Keratinocyte (primary cell): ENCODE data around the gene HPCAL1. TPM values are rescaled to one million over a fixed set of nuclear protein-coding genes. Genes with fewer than 3 reads are reported as not detected.

Experiments
- DNase-seq: peaks from one replicate; pipeline ENCODE4 v3.0.0-alpha.2; 2011; ENCODE audit warnings: low read depth, missing footprints, low spot score
- FAIRE-seq: peaks from 2 replicates; lab custom pipeline; 2011; peaks lifted over from hg19 to GRCh38; lab: Jason Lieb, UNC
- H2AFZ ChIP-seq: 2 replicates; pipeline ENCODE4 v1.6.0; 2012; ENCODE audit warnings: low read length, control low read depth, inconsistent platforms; ENCODE audit not compliant: control insufficient read depth
- H3K27ac ChIP-seq: 2 replicates; pipeline ENCODE4 v1.5.1; 2011; ENCODE audit warnings: low read length; ENCODE audit not compliant: control insufficient read depth, insufficient read depth
- H3K27me3 ChIP-seq: 3 replicates; pipeline ENCODE4 v1.6.0; 2011; ENCODE audit warnings: low read length; ENCODE audit not compliant: control insufficient read depth, insufficient read depth; ENCODE audit errors: extremely low read depth
- H3K36me3 ChIP-seq, 2 experiments: 2 replicates in 1 of 2; 3 replicates in 1 of 2; pipeline ENCODE4 v1.5.1; 2011; ENCODE audit warnings: low read length in 2 of 2, mild to moderate bottlenecking in 1 of 2; ENCODE audit not compliant: control insufficient read depth in 2 of 2, insufficient read depth in 2 of 2; ENCODE audit errors: extremely low read depth in 1 of 2
- H3K4me1 ChIP-seq: 3 replicates; pipeline ENCODE4 v1.5.1; 2011; ENCODE audit warnings: low read length; ENCODE audit not compliant: control insufficient read depth, insufficient read depth; ENCODE audit errors: extremely low read depth
- H3K4me2 ChIP-seq: 3 replicates; pipeline ENCODE4 v1.6.0; 2011; ENCODE audit warnings: low read depth, low read length; ENCODE audit not compliant: control insufficient read depth, insufficient read depth; ENCODE audit errors: extremely low read depth
- H3K4me3 ChIP-seq, 3 experiments: fragments of 200-600 bp in 1 of 3; sonication (generic) in 1 of 3; 2 replicates in 2 of 3; 3 replicates in 1 of 3; pipeline ENCODE4 v1.5.1; 2011 to 2016; ENCODE audit warnings: low read length in 3 of 3, mild to moderate bottlenecking in 3 of 3, control low read depth in 2 of 3, inconsistent platforms in 1 of 3, low read depth in 1 of 3, mixed read lengths in 1 of 3, mixed run types in 1 of 3, moderate library complexity in 1 of 3; ENCODE audit not compliant: control insufficient read depth in 2 of 3, insufficient read depth in 2 of 3; ENCODE audit errors: extremely low read depth in 1 of 3
- H3K79me2 ChIP-seq: 2 replicates; pipeline ENCODE4 v1.6.0; 2012; ENCODE audit warnings: low read length; ENCODE audit not compliant: control insufficient read depth, insufficient read depth
- H3K9ac ChIP-seq: 3 replicates; pipeline ENCODE4 v1.6.0; 2011; ENCODE audit warnings: low read length; ENCODE audit not compliant: control insufficient read depth, insufficient read depth; ENCODE audit errors: extremely low read depth
- H3K9me1 ChIP-seq: 3 replicates; pipeline ENCODE4 v1.6.0; 2011; ENCODE audit warnings: low read length; ENCODE audit not compliant: control insufficient read depth, insufficient read depth; ENCODE audit errors: extremely low read depth
- H3K9me3 ChIP-seq: 2 replicates; pipeline ENCODE4 v1.5.1; 2012; ENCODE audit warnings: low read depth, low read length; ENCODE audit not compliant: control insufficient read depth
- H4K20me1 ChIP-seq: 3 replicates; pipeline ENCODE4 v1.6.0; 2011; ENCODE audit warnings: low read length; ENCODE audit not compliant: control insufficient read depth, insufficient read depth; ENCODE audit errors: extremely low read depth
- EZH2 ChIP-seq: IDR thresholded peaks from one replicate; pipeline ENCODE4 v1.6.1; 2012; ENCODE audit warnings: inconsistent platforms, mild to moderate bottlenecking, low read length, moderate library complexity
- dilution Hi-C: fragments of 300-500 bp; cut with MboI; formaldehyde crosslinking; loops from one replicate; pipeline ENCODE4 v1.7.0; 2020; ENCODE audit warnings: low sequenced_read_pairs; ENCODE audit not compliant: extremely low pct_ligation_motif_present
- polyA plus RNA-seq, 5 experiments: library from polyadenylated mRNA; depleted of rRNA in 3 of 5; stranded (reverse) in 3 of 5; stranded (forward) in 1 of 5; unstranded in 1 of 5; fragments of >200 nt; gene quantifications; 1 replicate in 1 of 5; 2 replicates in 3 of 5; 3 replicates in 1 of 5; pipeline versions ENCODE4 v1.2.1 to v1.2.3, GENCODE V29; 2011 to 2012; ENCODE audit warnings: missing spikeins in 2 of 5, low read depth in 1 of 5, low replicate concordance in 1 of 5
- TF ChIP-seq, protein P1 (sequence below), 3 experiments: IDR thresholded peaks in 1 of 3; conservative IDR thresholded peaks in 1 of 3; optimal IDR thresholded peaks in 1 of 3; 2 replicates in 2 of 3; 3 replicates in 1 of 3; pipeline versions ENCODE3 to v1.5.1; 2011; ENCODE audit warnings: low read length in 3 of 3, mild to moderate bottlenecking in 3 of 3, moderate library complexity in 2 of 3, control low read depth in 1 of 3, inconsistent platforms in 1 of 3; ENCODE audit not compliant: insufficient read depth in 2 of 3; ENCODE audit errors: extremely low read depth in 1 of 3

HPCAL1 gene
- polyA plus RNA-seq, 1 donor (not counting 4 experiments of a cell fraction or from before 2014, with no cell fraction given): 18.0 TPM

- Histone ChIP-seq H3K9me1 (no peaks in the 10 kb centered on the region), H3K4me3 (peak overlapping the region in 1 of 3 experiments; percentile 11), H3K27me3 (no peaks in the 10 kb centered on the region), H3K27ac (peak overlapping the region; percentile 96), H3K36me3 (peaks cover 4% of the 10 kb centered on the region in 2 experiments), H3K9me3 (no peaks in the 10 kb centered on the region), H4K20me1 (no peaks in the 10 kb centered on the region), H3K9ac (peak overlapping the region; percentile 69), H3K79me2 (no peaks in the 10 kb centered on the region), H3K4me2 (peak overlapping the region; percentile 79), H2AFZ (no peak overlapping the region), H3K4me1 (peaks cover 62% of the 10 kb centered on the region)
- dilution Hi-C loops: no loop called here
- peak; percentile 41 for FAIRE-seq
- DNase-seq: no peak
- TF ChIP-seq EZH2: no peak
- TF ChIP-seq, protein P1, sequence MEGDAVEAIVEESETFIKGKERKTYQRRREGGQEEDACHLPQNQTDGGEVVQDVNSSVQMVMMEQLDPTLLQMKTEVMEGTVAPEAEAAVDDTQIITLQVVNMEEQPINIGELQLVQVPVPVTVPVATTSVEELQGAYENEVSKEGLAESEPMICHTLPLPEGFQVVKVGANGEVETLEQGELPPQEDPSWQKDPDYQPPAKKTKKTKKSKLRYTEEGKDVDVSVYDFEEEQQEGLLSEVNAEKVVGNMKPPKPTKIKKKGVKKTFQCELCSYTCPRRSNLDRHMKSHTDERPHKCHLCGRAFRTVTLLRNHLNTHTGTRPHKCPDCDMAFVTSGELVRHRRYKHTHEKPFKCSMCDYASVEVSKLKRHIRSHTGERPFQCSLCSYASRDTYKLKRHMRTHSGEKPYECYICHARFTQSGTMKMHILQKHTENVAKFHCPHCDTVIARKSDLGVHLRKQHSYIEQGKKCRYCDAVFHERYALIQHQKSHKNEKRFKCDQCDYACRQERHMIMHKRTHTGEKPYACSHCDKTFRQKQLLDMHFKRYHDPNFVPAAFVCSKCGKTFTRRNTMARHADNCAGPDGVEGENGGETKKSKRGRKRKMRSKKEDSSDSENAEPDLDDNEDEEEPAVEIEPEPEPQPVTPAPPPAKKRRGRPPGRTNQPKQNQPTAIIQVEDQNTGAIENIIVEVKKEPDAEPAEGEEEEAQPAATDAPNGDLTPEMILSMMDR (optimal IDR thresholded peaks at IDR 0.05 in 1 of 3, IDR thresholded peaks at IDR 0.05 in 1 of 3, conservative IDR thresholded peaks at IDR 0.05 in 1 of 3; ENCODE audit: extremely low read depth in 1 of 3, insufficient read depth in 2 of 3, low read length in 3 of 3): no peak
These were observed 103.3 kb downstream of the HPCAL1 start for GRCh38 chr2:10406016-10406415.

DNA sequence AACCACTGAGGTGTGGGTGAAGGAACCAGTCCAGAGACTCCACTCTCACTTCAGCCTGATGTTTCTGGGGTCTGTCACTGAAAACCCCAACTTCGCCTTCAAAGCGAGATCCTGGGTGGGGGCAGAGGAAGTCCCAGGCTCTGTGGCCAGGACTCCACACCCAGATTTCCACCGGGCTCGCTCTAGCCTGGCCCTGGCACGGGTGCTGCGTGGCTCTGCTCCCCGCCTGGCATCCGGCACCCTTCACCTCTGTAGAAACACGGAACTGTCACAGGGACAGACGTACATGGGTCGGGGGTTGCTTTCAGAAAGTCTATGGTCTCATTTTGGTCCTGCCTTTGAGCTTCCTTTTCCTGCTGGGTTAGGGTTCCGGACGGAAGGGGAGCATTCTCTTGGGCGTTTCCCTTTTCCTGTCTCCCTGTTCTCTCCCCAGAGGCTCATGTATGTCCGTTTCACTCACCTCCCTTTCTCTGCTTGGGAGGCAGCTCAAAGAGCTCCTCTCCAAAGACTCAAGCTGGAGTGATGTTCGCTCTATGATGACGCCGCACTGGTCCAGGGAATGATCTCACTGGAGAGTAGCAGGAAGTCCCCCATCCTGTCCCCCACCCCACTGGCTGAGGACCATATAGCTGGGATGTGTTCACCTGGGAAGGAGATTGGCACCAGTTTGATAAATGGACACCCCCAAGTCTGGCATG, 103.9 kb downstream of the HPCAL1 start:
- peak overlapping the region; percentile 96 for H3K27ac ChIP-seq

More for the DNA sequence above, 103.9 kb downstream of the HPCAL1 start:
- Histone ChIP-seq H3K9me1 (no peaks in the 10 kb centered on the region), H3K79me2 (no peaks in the 10 kb centered on the region), H3K27me3 (no peaks in the 10 kb centered on the region), H2AFZ (peak overlapping the region; percentile 35), H3K36me3 (peaks cover 2 to 4% of the 10 kb centered on the region in 2 experiments), H3K9me3 (no peaks in the 10 kb centered on the region), H3K4me1 (peaks cover 62% of the 10 kb centered on the region), H3K4me3 (peak overlapping the region in 1 of 3 experiments; percentile 11), H3K4me2 (peak overlapping the region; percentile 79), H3K9ac (peak overlapping the region; percentile 69), H4K20me1 (no peaks in the 10 kb centered on the region)
- TF ChIP-seq, protein P1 (optimal IDR thresholded peaks at IDR 0.05 in 1 of 3, IDR thresholded peaks at IDR 0.05 in 1 of 3, conservative IDR thresholded peaks at IDR 0.05 in 1 of 3; ENCODE audit: extremely low read depth in 1 of 3, insufficient read depth in 2 of 3, low read length in 3 of 3): no peak
- no peak for TF ChIP-seq EZH2
- FAIRE-seq: no peak
- dilution Hi-C loops: no loop called here
- DNase-seq: no peak
